COLO829 (cell line): ENCODE measurements around the gene COQ2.

Source experiments
- DNase-seq: peaks from one replicate; pipeline ENCODE4 v3.0.0; 2012; ENCODE audit warnings: low spot score

The COQ2 gene

GRCh38 chr4:83216959-83217683 lies 67.5 kb downstream of the COQ2 start:
- DNase-seq: no peak

GRCh38 chr4:83214079-83214478 lies 70.5 kb downstream of the COQ2 start:
- DNase-seq: no peak
